ENCODE measurements around the gene KIF19.

DNA sequence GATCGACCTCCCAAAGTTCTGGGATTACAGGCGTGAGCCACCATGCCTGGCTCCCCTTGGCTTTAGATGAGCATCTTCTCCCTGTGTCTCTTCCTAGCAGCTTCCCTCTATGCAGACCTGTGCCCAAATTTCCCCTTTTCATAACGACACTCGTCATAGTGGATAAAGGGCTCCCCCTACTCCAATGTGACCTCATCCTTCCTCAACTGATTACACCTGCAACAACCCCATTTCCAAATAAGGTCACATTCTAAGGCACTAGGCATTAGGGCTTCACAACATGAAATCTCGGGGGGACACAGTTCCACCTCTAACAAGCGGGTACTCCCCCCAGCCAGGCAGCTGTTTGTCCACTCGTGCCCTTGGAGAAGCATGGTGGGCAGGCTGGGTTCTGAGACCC, 10.3 kb downstream of the KIF19 start:
- TF ChIP-seq EZH2 (IDR thresholded peaks at IDR 0.05; ENCODE audit: insufficient read depth, poor library complexity, severe bottlenecking), result no peak
- TF ChIP-seq EZH2phosphoT487 (IDR thresholded peaks at IDR 0.05; ENCODE audit: insufficient read depth, low read depth), result no peak

All from GM23248 (cell line).